ENCODE measurements around the gene DCAF4. TPM values are rescaled to one million over a fixed set of nuclear protein-coding genes. Genes with fewer than 3 reads are reported as not detected.

Gene DCAF4
- polyA plus RNA-seq, 1 of the 3 experiments (the other 2 are of a cell fraction): 17.9 TPM

- H3K36me3 ChIP-seq (replicated peaks in 1 of 2; ENCODE audit: control insufficient read depth in 1 of 2, insufficient read depth in 2 of 2, low read length in 1 of 2): no peaks in the 10 kb centered on the region
- no peaks in the 10 kb centered on the region for H3K9me2 ChIP-seq
- CTCF ChIA-PET: interaction anchor here (0.9 to 7.5 kb wide), 4 partner anchors 9 to 377 kb away, joined by 3 to 70 read pairs (median 11); no protein-coding TSS in a partner anchor
- H3K27ac ChIP-seq (ENCODE audit: low read depth in 2 of 2, low read length in 1 of 2): no peak overlapping the region
- peaks cover 3% of the 10 kb centered on the region for H3F3A ChIP-seq (replicated peaks; ENCODE audit: insufficient read depth)
- peak overlapping the region; percentile 80 to 99 for H3K4me3 ChIP-seq (ENCODE audit: low read depth in 2 of 2, low read length in 1 of 2)
- TF ChIP-seq FOXM1 (IDR thresholded peaks at IDR 0.05; ENCODE audit: low read depth) (no peak), TCF12 (IDR thresholded peaks at IDR 0.05) (no peak), SMC3 (IDR thresholded peaks at IDR 0.05; ENCODE audit: low read depth, low read length) (peak; percentile 15; the same call in 1 of the 2 replicates), MAX (IDR thresholded peaks at IDR 0.05; ENCODE audit: low read depth) (peak; percentile 43; the same call in 1 of the 2 replicates), TAF1 (IDR thresholded peaks at IDR 0.05; ENCODE audit: borderline replicate concordance, low read depth, low read length) (no peak), USF1 (IDR thresholded peaks at IDR 0.05; ENCODE audit: borderline replicate concordance, low read depth) (no peak), JUND (IDR thresholded peaks at IDR 0.05) (no peak), RAD21 (IDR thresholded peaks at IDR 0.05; ENCODE audit: low read length) (peak; percentile 34)
- H3K9ac ChIP-seq: 0 out of 2 replicates have a peak overlapping the region, but pooled peaks have one; percentile 21
- H4K20me1 ChIP-seq (ENCODE audit: insufficient read depth): no peaks in the 10 kb centered on the region
- H3K27me3 ChIP-seq (ENCODE audit: insufficient read depth): peaks cover 17% of the 10 kb centered on the region
- 2% methylated on average over 34 of the region's 47 CpGs for WGBS (ENCODE audit: low lambda C conversion rate)
- H2AFZ ChIP-seq (ENCODE audit: low read depth): peak overlapping the region; percentile 82
- H3K4me2 ChIP-seq: peak overlapping the region; percentile 95
- H3K79me2 ChIP-seq (ENCODE audit: insufficient read depth): no peaks in the 10 kb centered on the region
- POLR2A ChIA-PET: interaction anchor here (1.1 kb wide), 1 partner anchor 11 kb away, joined by 3 read pairs; no protein-coding TSS in a partner anchor
- peak; percentile 56 for DNase-seq
- peaks cover 15 to 26% of the 10 kb centered on the region in 2 experiments; a peak in 3 of 4 replicates for H3K4me1 ChIP-seq (ENCODE audit: control insufficient read depth in 1 of 2, insufficient read depth in 2 of 2, low read depth in 1 of 2, low read length in 1 of 2)
- H3K9me3 ChIP-seq: no peaks in the 10 kb centered on the region
Observed at GRCh38 chr14:72892103-72892878, 34.0 kb upstream of the DCAF4 start.

- Histone ChIP-seq H3K4me1 (ENCODE audit: control insufficient read depth in 1 of 2, insufficient read depth in 2 of 2, low read depth in 1 of 2, low read length in 1 of 2) (peaks cover 15 to 26% of the 10 kb centered on the region in 2 experiments; a peak in 3 of 4 replicates), H3K27me3 (ENCODE audit: insufficient read depth) (peaks cover 17% of the 10 kb centered on the region), H3K9me2 (no peaks in the 10 kb centered on the region), H3K9me3 (no peaks in the 10 kb centered on the region), H3K36me3 (replicated peaks in 1 of 2; ENCODE audit: control insufficient read depth in 1 of 2, insufficient read depth in 2 of 2, low read length in 1 of 2) (no peaks in the 10 kb centered on the region), H3F3A (replicated peaks; ENCODE audit: insufficient read depth) (peaks cover 3% of the 10 kb centered on the region), H2AFZ (ENCODE audit: low read depth) (peak overlapping the region; percentile 100), H3K9ac (0 out of 2 replicates have a peak overlapping the region, but pooled peaks have one; percentile 23), H4K20me1 (ENCODE audit: insufficient read depth) (no peaks in the 10 kb centered on the region), H3K4me2 (peak overlapping the region; percentile 95), H3K79me2 (ENCODE audit: insufficient read depth) (no peaks in the 10 kb centered on the region), H3K4me3 (ENCODE audit: low read depth in 2 of 2, low read length in 1 of 2) (peak overlapping the region; percentile 80 to 99), H3K27ac (ENCODE audit: low read depth in 2 of 2, low read length in 1 of 2) (no peak overlapping the region; a peak in 1 of 4 replicates)
- CTCF ChIA-PET: interaction anchor here (0.8 to 7.5 kb wide), 8 partner anchors 9 to 378 kb away, joined by 3 to 70 read pairs (median 8); no protein-coding TSS in a partner anchor
- POLR2A ChIA-PET: interaction anchor here (1.1 kb wide), 2 partner anchors 11 to 156 kb away, joined by 3 to 5 read pairs; no protein-coding TSS in a partner anchor
- WGBS (ENCODE audit: low lambda C conversion rate): 2% methylated on average over 28 of the region's 68 CpGs
- DNase-seq: peak; percentile 73
- no peak for TF ChIP-seq IRF3 (IDR thresholded peaks at IDR 0.05; ENCODE audit: low read depth, low read length)
- TF ChIP-seq REST (IDR thresholded peaks at IDR 0.05; ENCODE audit: low read depth, low read length): no peak
- no peak for TF ChIP-seq MAX (IDR thresholded peaks at IDR 0.05; ENCODE audit: low read depth)
- no peak for TF ChIP-seq JUND (IDR thresholded peaks at IDR 0.05)
- TF ChIP-seq TAF1 (IDR thresholded peaks at IDR 0.05; ENCODE audit: borderline replicate concordance, low read depth, low read length): no peak
- no peak for TF ChIP-seq CHD2 (IDR thresholded peaks at IDR 0.05; ENCODE audit: low read length, partially characterized antibody)
- no peak for TF ChIP-seq MXI1 (IDR thresholded peaks at IDR 0.05; ENCODE audit: low read depth, low read length)
- no peak for TF ChIP-seq RAD21 (IDR thresholded peaks at IDR 0.05; ENCODE audit: low read length)
- TF ChIP-seq, protein P1, sequence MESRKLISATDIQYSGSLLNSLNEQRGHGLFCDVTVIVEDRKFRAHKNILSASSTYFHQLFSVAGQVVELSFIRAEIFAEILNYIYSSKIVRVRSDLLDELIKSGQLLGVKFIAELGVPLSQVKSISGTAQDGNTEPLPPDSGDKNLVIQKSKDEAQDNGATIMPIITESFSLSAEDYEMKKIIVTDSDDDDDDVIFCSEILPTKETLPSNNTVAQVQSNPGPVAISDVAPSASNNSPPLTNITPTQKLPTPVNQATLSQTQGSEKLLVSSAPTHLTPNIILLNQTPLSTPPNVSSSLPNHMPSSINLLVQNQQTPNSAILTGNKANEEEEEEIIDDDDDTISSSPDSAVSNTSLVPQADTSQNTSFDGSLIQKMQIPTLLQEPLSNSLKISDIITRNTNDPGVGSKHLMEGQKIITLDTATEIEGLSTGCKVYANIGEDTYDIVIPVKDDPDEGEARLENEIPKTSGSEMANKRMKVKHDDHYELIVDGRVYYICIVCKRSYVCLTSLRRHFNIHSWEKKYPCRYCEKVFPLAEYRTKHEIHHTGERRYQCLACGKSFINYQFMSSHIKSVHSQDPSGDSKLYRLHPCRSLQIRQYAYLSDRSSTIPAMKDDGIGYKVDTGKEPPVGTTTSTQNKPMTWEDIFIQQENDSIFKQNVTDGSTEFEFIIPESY (IDR thresholded peaks at IDR 0.05; ENCODE audit: borderline replicate concordance, low read depth): no peak
- TF ChIP-seq POLR2AphosphoS5 (IDR thresholded peaks at IDR 0.05; ENCODE audit: low read depth, low read length): no peak
Observed at GRCh38 chr14:72892879-72893635, 33.2 kb upstream of the DCAF4 start.
